Measurements from ENCODE around the gene BTC.

GRCh38 chr4:74772783-74773182 is 21.5 kb downstream of the BTC start:
- TF ChIP-seq POLR2A (IDR thresholded peaks at IDR 0.05) (no peak), CTCF (IDR thresholded peaks at IDR 0.05 in 4 of 5, conservative IDR thresholded peaks at IDR 0.05 in 1 of 5) (no peak)
